ENCODE measurements around the gene OTUB2. TPM values are rescaled to one million over a fixed set of nuclear protein-coding genes. Genes with fewer than 3 reads are reported as not detected.

Gene OTUB2
- total RNA-seq, 4 donors from 2014 or later = 0.47 to 1.7 (median 0.96) TPM

DNA sequence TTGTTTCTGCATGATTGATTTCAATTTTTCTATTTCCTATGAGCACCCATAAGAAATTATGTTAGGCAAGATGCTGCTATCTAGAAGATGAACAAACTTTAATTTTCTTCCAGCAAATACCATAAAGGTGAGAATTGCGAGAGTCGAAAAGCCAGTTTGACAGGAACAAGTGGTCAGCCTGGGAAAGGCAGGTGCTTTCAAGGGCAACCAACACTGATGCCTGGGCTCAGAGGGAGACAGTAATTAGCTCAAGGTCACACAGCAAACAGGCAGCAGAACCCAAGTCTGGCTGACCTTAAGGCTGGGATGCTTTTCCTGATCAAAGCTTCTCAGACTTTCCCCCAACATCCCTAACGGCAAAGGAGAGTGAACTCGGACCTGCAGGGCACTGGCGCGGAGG lies 6.8 kb upstream of the OTUB2 start:
- TF ChIP-seq, protein P1, sequence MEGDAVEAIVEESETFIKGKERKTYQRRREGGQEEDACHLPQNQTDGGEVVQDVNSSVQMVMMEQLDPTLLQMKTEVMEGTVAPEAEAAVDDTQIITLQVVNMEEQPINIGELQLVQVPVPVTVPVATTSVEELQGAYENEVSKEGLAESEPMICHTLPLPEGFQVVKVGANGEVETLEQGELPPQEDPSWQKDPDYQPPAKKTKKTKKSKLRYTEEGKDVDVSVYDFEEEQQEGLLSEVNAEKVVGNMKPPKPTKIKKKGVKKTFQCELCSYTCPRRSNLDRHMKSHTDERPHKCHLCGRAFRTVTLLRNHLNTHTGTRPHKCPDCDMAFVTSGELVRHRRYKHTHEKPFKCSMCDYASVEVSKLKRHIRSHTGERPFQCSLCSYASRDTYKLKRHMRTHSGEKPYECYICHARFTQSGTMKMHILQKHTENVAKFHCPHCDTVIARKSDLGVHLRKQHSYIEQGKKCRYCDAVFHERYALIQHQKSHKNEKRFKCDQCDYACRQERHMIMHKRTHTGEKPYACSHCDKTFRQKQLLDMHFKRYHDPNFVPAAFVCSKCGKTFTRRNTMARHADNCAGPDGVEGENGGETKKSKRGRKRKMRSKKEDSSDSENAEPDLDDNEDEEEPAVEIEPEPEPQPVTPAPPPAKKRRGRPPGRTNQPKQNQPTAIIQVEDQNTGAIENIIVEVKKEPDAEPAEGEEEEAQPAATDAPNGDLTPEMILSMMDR (IDR thresholded peaks at IDR 0.05) = no peak
- no peak for DNase-seq (ENCODE audit: low spot score)

DNA sequence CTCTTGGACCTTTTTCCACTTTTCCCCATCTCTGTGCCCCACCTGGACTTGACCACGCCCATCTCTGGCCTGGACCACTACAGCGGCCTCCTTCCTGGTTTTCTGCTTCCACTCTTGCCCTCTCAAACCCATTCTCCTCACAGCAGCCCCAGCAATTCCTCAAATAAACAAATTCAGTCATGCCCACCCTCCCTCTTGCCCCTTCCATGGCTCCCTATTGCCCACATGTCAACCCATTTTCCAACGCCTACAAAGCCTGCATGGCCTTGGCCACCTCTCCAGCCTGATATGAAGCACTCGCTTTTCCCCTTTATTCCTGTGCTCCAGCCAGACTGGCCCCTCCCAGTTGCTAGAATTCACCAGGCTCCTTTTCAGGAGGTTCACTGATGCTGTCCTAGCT lies 5.9 kb upstream of the OTUB2 start:
- ATAC-seq (ENCODE audit: low FRiP score) (no peak), DNase-seq (ENCODE audit: low spot score) (no peak)
- TF ChIP-seq, protein P1 (IDR thresholded peaks at IDR 0.05) = no peak

More for the DNA sequence above, 6.8 kb upstream of the OTUB2 start:
- ATAC-seq (ENCODE audit: low FRiP score) = no peak

DNA sequence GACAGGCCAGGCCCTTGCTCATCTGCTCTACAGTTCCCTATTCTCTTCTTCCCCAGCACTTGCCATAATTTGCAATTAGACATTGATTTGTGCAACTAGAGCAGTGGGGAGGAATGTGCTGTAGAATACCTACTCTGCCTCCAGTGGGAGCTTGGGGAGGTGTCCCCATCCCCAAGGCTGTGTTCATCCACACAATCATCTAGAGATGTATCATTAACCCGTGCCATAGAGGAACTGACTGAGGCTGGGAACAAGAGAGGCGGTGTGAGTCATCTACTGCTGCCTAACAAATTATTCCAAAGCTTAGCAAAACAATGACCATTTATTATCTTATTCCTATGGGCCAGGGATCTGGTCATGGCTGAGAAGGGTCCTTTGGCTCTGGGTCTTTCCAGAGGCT lies 5.1 kb upstream of the OTUB2 start:
- TF ChIP-seq, protein P1 (IDR thresholded peaks at IDR 0.05) = no peak
- ATAC-seq (ENCODE audit: low FRiP score) = no peak
- DNase-seq (ENCODE audit: low spot score) = no peak

DNA sequence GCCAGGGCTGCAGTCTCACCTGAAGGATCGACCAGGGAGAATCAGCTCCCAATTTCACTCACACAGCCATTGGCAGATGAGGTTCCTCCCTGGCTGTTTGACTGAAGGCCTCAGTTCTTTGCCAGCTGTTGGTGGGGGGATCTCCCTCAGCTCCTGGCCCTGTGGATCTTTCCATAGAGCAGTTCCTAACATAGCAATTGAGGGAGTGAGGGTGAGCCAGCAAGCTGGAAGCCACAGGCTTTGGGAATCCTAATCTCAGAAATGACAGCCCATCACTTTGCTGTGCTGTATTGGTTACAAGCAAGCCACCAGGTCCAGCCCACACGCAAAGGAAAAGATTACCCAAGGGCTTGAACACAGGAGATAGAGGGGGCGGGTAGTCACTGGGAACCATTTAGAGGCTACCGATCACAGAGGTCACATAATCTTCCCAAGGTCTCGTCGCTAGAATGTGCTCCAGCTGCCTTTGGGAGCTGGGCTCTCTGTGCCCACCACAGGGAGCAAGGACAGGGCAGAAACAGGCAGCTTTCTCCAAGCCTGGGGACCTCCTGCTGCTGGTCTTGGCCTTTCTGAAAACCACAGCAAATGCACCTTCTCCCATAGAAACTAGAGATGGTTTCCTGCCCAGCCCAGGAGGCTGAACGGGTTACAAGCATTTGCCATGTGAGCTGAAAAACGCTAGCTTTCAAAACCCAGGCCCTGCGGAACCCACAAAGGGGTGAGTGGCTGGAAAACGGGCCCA lies 4.6 kb upstream of the OTUB2 start:
- ATAC-seq (ENCODE audit: low FRiP score) (no peak), DNase-seq (ENCODE audit: low spot score) (no peak)
- TF ChIP-seq, protein P1 (IDR thresholded peaks at IDR 0.05) = no peak

DNA sequence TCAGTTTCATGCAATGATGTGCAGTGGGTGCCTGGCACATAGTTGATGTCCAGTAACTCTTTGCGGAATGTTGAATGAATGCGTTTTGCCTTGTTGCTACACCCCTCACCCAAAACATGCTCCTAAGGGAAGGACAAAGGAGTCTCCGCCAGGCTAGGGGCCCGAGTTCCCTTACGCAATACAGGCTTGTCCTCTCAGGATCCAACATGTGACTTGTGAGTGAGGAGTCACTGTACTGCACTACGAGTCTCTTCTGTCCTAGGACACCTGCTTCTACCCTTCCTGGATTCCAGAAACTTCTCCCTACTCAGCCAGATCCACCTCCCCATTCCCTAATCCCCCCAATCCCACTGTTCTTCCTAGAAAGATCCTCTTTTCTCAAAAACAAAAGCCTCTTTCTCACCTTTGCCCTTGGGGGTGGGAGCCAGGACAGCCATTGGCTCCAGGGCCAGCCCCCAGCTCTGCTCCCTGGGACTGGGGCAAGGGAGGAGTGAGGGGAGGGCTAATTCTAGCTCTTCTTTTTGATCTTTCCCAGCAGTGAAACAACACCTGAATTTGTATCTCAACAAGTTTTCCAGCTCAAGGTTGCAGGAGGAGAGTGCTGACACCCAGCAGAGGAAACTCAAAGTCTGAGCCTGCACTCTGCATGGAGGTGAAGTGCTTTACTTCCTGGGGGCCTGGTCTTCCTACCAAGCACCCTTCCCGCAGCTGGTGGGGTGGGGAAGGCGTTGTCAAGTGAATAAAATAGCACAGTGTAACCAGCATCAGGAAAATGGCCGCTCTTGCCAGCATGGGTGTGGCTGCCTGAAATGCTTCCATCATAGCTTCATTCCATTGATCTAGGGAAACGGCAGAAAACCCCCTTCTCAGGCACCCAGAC lies 3.4 kb upstream of the OTUB2 start:
- ATAC-seq (ENCODE audit: low FRiP score) (no peak), DNase-seq (ENCODE audit: low spot score) (no peak)
- TF ChIP-seq, protein P1 (IDR thresholded peaks at IDR 0.05) = no peak

DNA sequence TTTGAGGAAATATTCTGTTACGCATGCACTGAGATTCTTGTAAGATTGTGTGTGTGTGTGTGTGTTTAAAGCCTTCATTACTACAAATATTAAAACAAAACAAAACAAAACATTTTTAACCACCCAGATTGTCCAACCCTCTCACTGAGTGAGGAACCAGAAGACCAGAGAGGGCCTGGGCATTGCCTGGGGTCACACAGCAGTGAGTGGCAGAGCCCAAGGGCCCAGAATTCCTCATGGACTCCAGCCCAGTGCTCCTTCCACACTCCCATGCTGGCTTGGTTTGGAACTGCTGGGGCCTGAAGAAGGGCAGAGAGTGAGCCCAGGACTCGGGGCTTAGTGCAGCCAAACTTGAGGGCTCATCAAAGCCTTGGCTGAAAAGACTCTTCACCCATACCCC lies 1.6 kb upstream of the OTUB2 start:
- TF ChIP-seq, protein P1 (IDR thresholded peaks at IDR 0.05) = no peak
- DNase-seq (ENCODE audit: low spot score) (no peak), ATAC-seq (ENCODE audit: low FRiP score) (no peak)

All from omental fat pad (tissue), 4 donors.